ENCODE measurements around the gene MUC13. TPM values are rescaled to one million over a fixed set of nuclear protein-coding genes. Genes with fewer than 3 reads are reported as not detected.

Gene MUC13
- total RNA-seq, 1 experiment from 2014 or later = 0.04 TPM

- POLR2A ChIA-PET (ENCODE audit: unreplicated experiment) = no interaction called here
- TF ChIP-seq EZH2 (IDR thresholded peaks at IDR 0.05; ENCODE audit: low read length, unreplicated experiment) = no peak
- TF ChIP-seq, protein P1, sequence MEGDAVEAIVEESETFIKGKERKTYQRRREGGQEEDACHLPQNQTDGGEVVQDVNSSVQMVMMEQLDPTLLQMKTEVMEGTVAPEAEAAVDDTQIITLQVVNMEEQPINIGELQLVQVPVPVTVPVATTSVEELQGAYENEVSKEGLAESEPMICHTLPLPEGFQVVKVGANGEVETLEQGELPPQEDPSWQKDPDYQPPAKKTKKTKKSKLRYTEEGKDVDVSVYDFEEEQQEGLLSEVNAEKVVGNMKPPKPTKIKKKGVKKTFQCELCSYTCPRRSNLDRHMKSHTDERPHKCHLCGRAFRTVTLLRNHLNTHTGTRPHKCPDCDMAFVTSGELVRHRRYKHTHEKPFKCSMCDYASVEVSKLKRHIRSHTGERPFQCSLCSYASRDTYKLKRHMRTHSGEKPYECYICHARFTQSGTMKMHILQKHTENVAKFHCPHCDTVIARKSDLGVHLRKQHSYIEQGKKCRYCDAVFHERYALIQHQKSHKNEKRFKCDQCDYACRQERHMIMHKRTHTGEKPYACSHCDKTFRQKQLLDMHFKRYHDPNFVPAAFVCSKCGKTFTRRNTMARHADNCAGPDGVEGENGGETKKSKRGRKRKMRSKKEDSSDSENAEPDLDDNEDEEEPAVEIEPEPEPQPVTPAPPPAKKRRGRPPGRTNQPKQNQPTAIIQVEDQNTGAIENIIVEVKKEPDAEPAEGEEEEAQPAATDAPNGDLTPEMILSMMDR (conservative IDR thresholded peaks at IDR 0.05; ENCODE audit: low read depth, low read length) = no peak
- no peak for TF ChIP-seq EZH2phosphoT487 (IDR thresholded peaks at IDR 0.05; ENCODE audit: borderline replicate concordance, low read length)
- Histone ChIP-seq H3K9me2 (replicated peaks; ENCODE audit: low read length) (no peaks in the 10 kb centered on the region), H3K27me3 (ENCODE audit: low read length) (no peaks in the 10 kb centered on the region), H3K36me3 (ENCODE audit: low read depth, low read length) (no peaks in the 10 kb centered on the region), H2AFZ (ENCODE audit: low read length) (no peak overlapping the region), H3K4me3 (ENCODE audit: low read length) (no peak overlapping the region), H3K9me3 (ENCODE audit: low read length) (no peaks in the 10 kb centered on the region), H3K4me2 (ENCODE audit: low read length) (peak overlapping the region; percentile 48; the same call in 1 of the 2 replicates), H3K79me2 (ENCODE audit: low read length) (no peaks in the 10 kb centered on the region), H3K9ac (ENCODE audit: low read length) (no peak overlapping the region), H3F3A (ENCODE audit: low read length, unreplicated experiment) (no peaks in the 10 kb centered on the region), H3K27ac (ENCODE audit: low read length) (peak overlapping the region; percentile 42), H4K20me1 (ENCODE audit: low read length) (no peaks in the 10 kb centered on the region), H3K4me1 (ENCODE audit: insufficient read depth, low read length) (peaks cover 20% of the 10 kb centered on the region)
- no TSS peak for BruUV-seq (replicated peaks)
- ATAC-seq (peak; percentile 98), DNase-seq (peak; percentile 96)
- CTCF ChIA-PET = no interaction called here
- intact Hi-C loops (cut with micrococcal nuclease) = loop anchor here (1.0 kb wide), 3 partner anchors 15 to 41 kb away; no protein-coding TSS in a partner anchor
Observed at GRCh38 chr3:124860599-124860998, 74.0 kb downstream of the MUC13 start.

- Histone ChIP-seq H3F3A (ENCODE audit: low read length, unreplicated experiment) (no peaks in the 10 kb centered on the region), H3K9me2 (replicated peaks; ENCODE audit: low read length) (no peaks in the 10 kb centered on the region), H3K4me1 (ENCODE audit: insufficient read depth, low read length) (peaks cover 20% of the 10 kb centered on the region), H3K79me2 (ENCODE audit: low read length) (no peaks in the 10 kb centered on the region), H4K20me1 (ENCODE audit: low read length) (no peaks in the 10 kb centered on the region), H3K9ac (ENCODE audit: low read length) (no peak overlapping the region), H3K9me3 (ENCODE audit: low read length) (no peaks in the 10 kb centered on the region), H3K4me3 (ENCODE audit: low read length) (no peak overlapping the region), H3K4me2 (ENCODE audit: low read length) (no peak overlapping the region), H3K27me3 (ENCODE audit: low read length) (no peaks in the 10 kb centered on the region), H3K27ac (ENCODE audit: low read length) (no peak overlapping the region), H3K36me3 (ENCODE audit: low read depth, low read length) (peaks cover 2% of the 10 kb centered on the region; the same call in 1 of the 2 replicates), H2AFZ (ENCODE audit: low read length) (no peak overlapping the region)
- no peak for TF ChIP-seq EZH2phosphoT487 (IDR thresholded peaks at IDR 0.05; ENCODE audit: borderline replicate concordance, low read length)
- TF ChIP-seq, protein P1 (conservative IDR thresholded peaks at IDR 0.05; ENCODE audit: low read depth, low read length) = no peak
- no peak for TF ChIP-seq EZH2 (IDR thresholded peaks at IDR 0.05; ENCODE audit: low read length, unreplicated experiment)
- ChIA-PET CTCF (no interaction called here), POLR2A (ENCODE audit: unreplicated experiment) (no interaction called here)
- ATAC-seq = no peak
- BruUV-seq (replicated peaks) = no TSS peak
- intact Hi-C loops (cut with micrococcal nuclease) = no loop called here
- no peak for DNase-seq
Observed at GRCh38 chr3:124859025-124859424, 75.5 kb downstream of the MUC13 start.

- ATAC-seq (no peak), DNase-seq (no peak)
- Histone ChIP-seq H4K20me1 (ENCODE audit: low read length) (no peaks in the 10 kb centered on the region), H3K79me2 (ENCODE audit: low read length) (no peaks in the 10 kb centered on the region), H3K36me3 (ENCODE audit: low read depth, low read length) (peaks cover 2% of the 10 kb centered on the region; the same call in 1 of the 2 replicates), H3K9me2 (replicated peaks; ENCODE audit: low read length) (no peaks in the 10 kb centered on the region), H3K4me1 (ENCODE audit: insufficient read depth, low read length) (peaks cover 20% of the 10 kb centered on the region), H3K27ac (ENCODE audit: low read length) (no peak overlapping the region), H3K9ac (ENCODE audit: low read length) (no peak overlapping the region), H3K27me3 (ENCODE audit: low read length) (no peaks in the 10 kb centered on the region), H2AFZ (ENCODE audit: low read length) (no peak overlapping the region), H3K9me3 (ENCODE audit: low read length) (no peaks in the 10 kb centered on the region), H3K4me2 (ENCODE audit: low read length) (no peak overlapping the region), H3F3A (ENCODE audit: low read length, unreplicated experiment) (no peaks in the 10 kb centered on the region), H3K4me3 (ENCODE audit: low read length) (no peak overlapping the region)
- intact Hi-C loops (cut with micrococcal nuclease) = no loop called here
- BruUV-seq (replicated peaks) = no TSS peak
- ChIA-PET POLR2A (ENCODE audit: unreplicated experiment) (no interaction called here), CTCF (no interaction called here)
- no peak for TF ChIP-seq EZH2 (IDR thresholded peaks at IDR 0.05; ENCODE audit: low read length, unreplicated experiment)
- TF ChIP-seq EZH2phosphoT487 (IDR thresholded peaks at IDR 0.05; ENCODE audit: borderline replicate concordance, low read length) = no peak
- TF ChIP-seq, protein P1 (conservative IDR thresholded peaks at IDR 0.05; ENCODE audit: low read depth, low read length) = no peak
Observed at GRCh38 chr3:124858275-124858674, 76.3 kb downstream of the MUC13 start.

Data from PC-3 (cell line).